CD14-positive monocyte (primary cell): ENCODE results near the gene TOP3A. TPM values are rescaled to one million over a fixed set of nuclear protein-coding genes. Genes with fewer than 3 reads are reported as not detected.

Experiments
- DNase-seq, 3 donors: peaks; one replicate each; pipeline ENCODE4 v3.0.0-alpha.2; 2011 to 2022
- H2AFZ ChIP-seq: 2 replicates; pipeline ENCODE4 v1.6.0; 2012; ENCODE audit warnings: mild to moderate bottlenecking, low read depth, low read length, inconsistent platforms; ENCODE audit not compliant: insufficient read depth, poor library complexity, severe bottlenecking
- H3K27ac ChIP-seq, 2 donors: 1 replicate in 1 of 2; 2 replicates in 1 of 2; pipeline ENCODE4 v1.5.1; 2012 to 2013; ENCODE audit warnings: low read length in 2 of 2, control low read depth in 1 of 2, inconsistent platforms in 1 of 2, low read depth in 1 of 2, mild to moderate bottlenecking in 1 of 2
- H3K27me3 ChIP-seq, 2 donors: one replicate each; pipeline versions ENCODE4 v1.6.0 to v1.6.1; 2011 to 2013; ENCODE audit warnings: low read length in 2 of 2; ENCODE audit not compliant: control insufficient read depth in 2 of 2, insufficient read depth in 2 of 2
- H3K36me3 ChIP-seq, 2 donors: replicated peaks in 1 of 2; 1 replicate in 1 of 2; 2 replicates in 1 of 2; pipeline versions ENCODE4 v1.5.1 to v1.6.1; 2012 to 2013; ENCODE audit warnings: low read length in 2 of 2, control low read depth in 1 of 2, inconsistent platforms in 1 of 2, mild to moderate bottlenecking in 1 of 2; ENCODE audit not compliant: insufficient read depth in 2 of 2, control insufficient read depth in 1 of 2
- H3K4me1 ChIP-seq, 2 donors: 1 replicate in 1 of 2; 2 replicates in 1 of 2; pipeline versions ENCODE4 v1.5.1 to v1.6.1; 2012 to 2013; ENCODE audit warnings: low read length in 2 of 2, control low read depth in 1 of 2, inconsistent platforms in 1 of 2, mild to moderate bottlenecking in 1 of 2, moderate library complexity in 1 of 2; ENCODE audit not compliant: insufficient read depth in 2 of 2, control insufficient read depth in 1 of 2
- H3K4me2 ChIP-seq: replicated peaks from 2 replicates; pipeline ENCODE3; 2012; ENCODE audit warnings: low read length, moderate library complexity, mild to moderate bottlenecking; ENCODE audit not compliant: poor library complexity, severe bottlenecking; ENCODE audit errors: extremely low read depth
- H3K4me3 ChIP-seq, 3 experiments: fragments of 200-600 bp in 1 of 3; sonication (generic) in 1 of 3; replicated peaks in 1 of 3; 1 replicate in 2 of 3; 2 replicates in 1 of 3; pipeline ENCODE4 v1.5.1; 2011 to 2013; ENCODE audit warnings: low read length in 3 of 3, mild to moderate bottlenecking in 3 of 3, control low read depth in 2 of 3, low read depth in 2 of 3, inconsistent platforms in 1 of 3, moderate library complexity in 1 of 3
- H3K79me2 ChIP-seq: 2 replicates; pipeline ENCODE4 v1.6.0; 2012; ENCODE audit warnings: mild to moderate bottlenecking, control low read depth, inconsistent platforms, low read length, moderate library complexity; ENCODE audit not compliant: insufficient read depth
- H3K9ac ChIP-seq: 2 replicates; pipeline ENCODE4 v1.6.0; 2017; ENCODE audit warnings: low read length, mild to moderate bottlenecking; ENCODE audit not compliant: insufficient read depth, poor library complexity, severe bottlenecking
- H3K9me3 ChIP-seq, 2 donors: replicated peaks in 1 of 2; 1 replicate in 1 of 2; 2 replicates in 1 of 2; pipeline versions ENCODE4 v1.5.1 to v1.6.1; 2012 to 2013; ENCODE audit warnings: low read length in 2 of 2, control low read depth in 1 of 2; ENCODE audit not compliant: control insufficient read depth in 1 of 2, insufficient read depth in 1 of 2
- H4K20me1 ChIP-seq: 2 replicates; pipeline ENCODE4 v1.6.0; 2012; ENCODE audit warnings: mild to moderate bottlenecking, low read length, control low read depth, moderate library complexity; ENCODE audit not compliant: insufficient read depth
- H3K27ac Mint-ChIP-seq, 7 donors: one replicate each; pipeline ENCODE4 v1.8.0; 2020; ENCODE audit warnings: mild to moderate bottlenecking in 7 of 7, mixed read lengths in 7 of 7, moderate library complexity in 6 of 7, inconsistent platforms in 2 of 7
- H3K27me3 Mint-ChIP-seq, 3 donors: one replicate each; pipeline ENCODE4 v1.8.0; 2021 to 2022; ENCODE audit warnings: low read depth in 3 of 3, mild to moderate bottlenecking in 3 of 3, mixed read lengths in 3 of 3, moderate library complexity in 3 of 3, inconsistent platforms in 1 of 3
- H3K36me3 Mint-ChIP-seq, 2 donors: one replicate each; pipeline ENCODE4 v1.8.0; 2020; ENCODE audit warnings: mixed read lengths in 2 of 2, inconsistent platforms in 1 of 2, mild to moderate bottlenecking in 1 of 2
- H3K4me1 Mint-ChIP-seq: one replicate; pipeline ENCODE4 v1.8.0; 2020; ENCODE audit warnings: mild to moderate bottlenecking, mixed read lengths
- H3K4me3 Mint-ChIP-seq, 2 donors: one replicate each; pipeline ENCODE4 v1.8.0; 2020; ENCODE audit warnings: mild to moderate bottlenecking in 2 of 2, mixed read lengths in 2 of 2, moderate library complexity in 1 of 2
- H3K9me3 Mint-ChIP-seq, 7 donors: one replicate each; pipeline ENCODE4 v1.8.0; 2020 to 2022; ENCODE audit warnings: mixed read lengths in 7 of 7, mild to moderate bottlenecking in 6 of 7, moderate library complexity in 6 of 7, inconsistent platforms in 2 of 7
- WGBS: methylation state at CpG from one replicate; pipeline ENCODE4 v1.1.5; 2013; ENCODE audit warnings: missing lambda C conversion rate; ENCODE audit not compliant: insufficient coverage; 5-methylcytosine and 5-hydroxymethylcytosine counted together
- intact Hi-C, 2 donors: fragments of 100-400 bp; cut with micrococcal nuclease; formaldehyde crosslinking; loops; one replicate each; pipeline versions ENCODE4 v1.15.0 to v1.15.1; 2023
- polyA plus RNA-seq, 3 donors: library from polyadenylated mRNA; depleted of rRNA in 1 of 3; unstranded in 2 of 3; stranded (reverse) in 1 of 3; fragments of 300-500 nt in 2 of 3; fragments of >200 nt in 1 of 3; fragmentation: Illumina TruSeq in 2 of 3; gene quantifications; 1 replicate in 2 of 3; 2 replicates in 1 of 3; pipeline ENCODE4 v1.2.3, GENCODE V29; 2012 to 2021
- TF ChIP-seq, protein P1 (sequence below): fragments of 200-600 bp; IDR thresholded peaks from one replicate; pipeline ENCODE4 v1.8.0; 2022; ENCODE audit warnings: antibody characterized with exemption, mild to moderate bottlenecking

The TOP3A gene
- polyA plus RNA-seq, 3 donors, result 15.2 to 25.6 (median 22.3) TPM

- peaks cover 23% of the 10 kb centered on the region for H3K4me1 Mint-ChIP-seq
- WGBS, result under 1% methylated on average over 49 of the region's 57 CpGs
- Histone ChIP-seq H3K79me2 (no peaks in the 10 kb centered on the region), H3K36me3 (no peaks in the 10 kb centered on the region), H3K27ac (peak overlapping the region; percentile 12 to 53), H3K27me3 (no peaks in the 10 kb centered on the region), H3K4me3 (peak overlapping the region; percentile 47 to 86 (median 64)), H2AFZ (peak overlapping the region; percentile 92), H3K4me2 (peak overlapping the region; percentile 92), H3K9ac (peak overlapping the region; percentile 65), H3K4me1 (peaks cover 13 to 17% of the 10 kb centered on the region in 2 donors), H4K20me1 (peaks cover 3% of the 10 kb centered on the region), H3K9me3 (no peaks in the 10 kb centered on the region)
- DNase-seq, result no peak
- intact Hi-C loops, result no loop called here
- peak overlapping the region; percentile 91 to 99 for H3K4me3 Mint-ChIP-seq
- no peaks in the 10 kb centered on the region for H3K36me3 Mint-ChIP-seq
- peaks cover 0 to 2% (median 0%) of the 10 kb centered on the region in 7 donors for H3K9me3 Mint-ChIP-seq
- H3K27me3 Mint-ChIP-seq, result peaks cover 3 to 9% (median 5%) of the 10 kb centered on the region in 3 donors
- peak overlapping the region; percentile 6 to 93 (median 69) for H3K27ac Mint-ChIP-seq
- TF ChIP-seq, protein P1, sequence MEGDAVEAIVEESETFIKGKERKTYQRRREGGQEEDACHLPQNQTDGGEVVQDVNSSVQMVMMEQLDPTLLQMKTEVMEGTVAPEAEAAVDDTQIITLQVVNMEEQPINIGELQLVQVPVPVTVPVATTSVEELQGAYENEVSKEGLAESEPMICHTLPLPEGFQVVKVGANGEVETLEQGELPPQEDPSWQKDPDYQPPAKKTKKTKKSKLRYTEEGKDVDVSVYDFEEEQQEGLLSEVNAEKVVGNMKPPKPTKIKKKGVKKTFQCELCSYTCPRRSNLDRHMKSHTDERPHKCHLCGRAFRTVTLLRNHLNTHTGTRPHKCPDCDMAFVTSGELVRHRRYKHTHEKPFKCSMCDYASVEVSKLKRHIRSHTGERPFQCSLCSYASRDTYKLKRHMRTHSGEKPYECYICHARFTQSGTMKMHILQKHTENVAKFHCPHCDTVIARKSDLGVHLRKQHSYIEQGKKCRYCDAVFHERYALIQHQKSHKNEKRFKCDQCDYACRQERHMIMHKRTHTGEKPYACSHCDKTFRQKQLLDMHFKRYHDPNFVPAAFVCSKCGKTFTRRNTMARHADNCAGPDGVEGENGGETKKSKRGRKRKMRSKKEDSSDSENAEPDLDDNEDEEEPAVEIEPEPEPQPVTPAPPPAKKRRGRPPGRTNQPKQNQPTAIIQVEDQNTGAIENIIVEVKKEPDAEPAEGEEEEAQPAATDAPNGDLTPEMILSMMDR, result no peak
Measured at GRCh38 chr17:18225642-18226283, 89.0 kb downstream of the TOP3A start.

DNA sequence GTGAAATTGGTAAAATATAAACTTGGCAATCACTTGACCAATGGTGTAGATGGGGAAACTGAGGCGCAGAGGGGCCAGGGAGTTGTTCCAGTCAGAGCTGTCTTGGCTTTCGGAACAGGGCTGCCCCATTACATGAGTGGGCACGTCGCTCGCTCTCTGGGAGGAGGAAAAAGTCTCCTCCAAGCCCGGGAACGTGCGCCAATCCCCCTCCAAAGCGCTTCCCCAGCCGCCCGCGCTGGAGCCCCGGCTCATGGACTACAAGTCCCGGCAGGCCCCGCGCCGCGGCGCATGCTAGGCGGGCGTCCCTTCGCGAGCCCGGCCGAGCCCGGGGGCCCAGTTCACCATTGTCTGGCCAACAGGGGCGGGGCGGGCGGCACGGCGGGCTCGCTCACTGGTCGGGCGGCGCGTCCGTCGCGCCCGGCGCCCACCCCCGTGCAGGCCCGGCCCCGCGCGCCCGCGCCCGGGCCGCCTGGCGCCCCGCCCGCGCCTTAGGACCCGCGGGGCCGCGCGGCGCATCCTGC is 89.6 kb downstream of the TOP3A start, which contains the start of gene LLGL1:
Gene LLGL1 (plus strand): TSS at position 515 of the 521 bp plus-strand sequence. CDS start 48 bp downstream, outside the sequence.
- H3K27ac ChIP-seq, result peak within 1 kb of the TSS; percentile 12 to 53
- peaks cover 3 to 9% (median 5%) of the 10 kb centered on the region in 3 donors for H3K27me3 Mint-ChIP-seq

More for the DNA sequence above, 89.6 kb downstream of the TOP3A start, which contains the start of gene LLGL1:
- Histone ChIP-seq H3K9ac (peak within 1 kb of the TSS; percentile 65), H4K20me1 (peaks cover 3% of the 10 kb centered on the region), H3K36me3 (no peaks in the 10 kb centered on the region), H3K9me3 (no peaks in the 10 kb centered on the region), H3K4me2 (peak within 1 kb of the TSS; percentile 92), H3K4me1 (peaks cover 13 to 17% of the 10 kb centered on the region in 2 donors), H3K79me2 (no peaks in the 10 kb centered on the region), H2AFZ (peak within 1 kb of the TSS; percentile 92), H3K4me3 (peak within 1 kb of the TSS; percentile 47 to 86 (median 64)), H3K27me3 (no peaks in the 10 kb centered on the region)
- H3K9me3 Mint-ChIP-seq, result peaks cover 0 to 2% (median 0%) of the 10 kb centered on the region in 7 donors
- H3K36me3 Mint-ChIP-seq, result no peaks in the 10 kb centered on the region
- peak within 1 kb of the TSS; percentile 6 to 93 (median 69) for H3K27ac Mint-ChIP-seq
- under 1% methylated on average over 60 of the region's 60 CpGs for WGBS
- intact Hi-C loops, result no loop called here
- peaks cover 23% of the 10 kb centered on the region for H3K4me1 Mint-ChIP-seq
- H3K4me3 Mint-ChIP-seq, result peak within 1 kb of the TSS; percentile 91 to 99
- DNase-seq, result peak; percentile 91 to 94 (median 91)
- TF ChIP-seq, protein P1, result no peak
